GM12875 (cell line): ENCODE results near the gene NRCAM.
A peak's percentile ranks its signal among the peaks of the same experiment; 100 is the strongest.

Source experiments
- H3K4me3 ChIP-seq: one replicate; pipeline ENCODE4 v1.5.1; 2011; ENCODE audit warnings: low read depth, low read length, control low read depth
- CTCF ChIP-seq: IDR thresholded peaks from 2 replicates; pipeline ENCODE4 v1.5.1; 2011; ENCODE audit warnings: low read depth, mild to moderate bottlenecking, control low read depth, inconsistent platforms, low read length, moderate library complexity, borderline replicate concordance; ENCODE audit not compliant: insufficient read depth

The NRCAM gene

GRCh38 chr7:108181073-108181985 lies 274.9 kb downstream of the NRCAM start:
- peak; percentile 39; the same call in 1 of the 2 replicates for TF ChIP-seq CTCF
- H3K4me3 ChIP-seq: no peak overlapping the region

DNA sequence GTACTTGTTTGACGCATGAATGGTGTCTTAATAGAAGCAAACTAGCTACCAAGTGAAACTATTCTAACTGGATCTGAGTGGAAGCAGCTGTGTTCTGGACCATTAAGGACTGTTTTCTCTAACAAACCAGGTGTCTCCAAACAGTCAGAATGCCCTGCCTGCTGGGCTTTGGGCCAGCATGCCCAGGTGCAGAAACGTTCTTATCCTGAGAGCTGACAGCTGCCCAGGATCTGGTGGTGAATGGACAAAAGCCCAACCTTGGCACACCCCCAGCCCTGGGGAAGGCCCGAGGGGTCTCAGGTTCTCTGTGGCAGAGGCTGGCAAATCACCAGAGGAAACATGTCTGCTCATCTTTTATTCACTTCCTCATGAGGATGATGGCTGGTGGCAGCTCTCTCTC lies 277.8 kb downstream of the NRCAM start:
- no peak for TF ChIP-seq CTCF
- H3K4me3 ChIP-seq: no peak overlapping the region

GRCh38 chr7:108171164-108171563 lies 285.1 kb downstream of the NRCAM start:
- TF ChIP-seq CTCF: no peak
- H3K4me3 ChIP-seq: no peak overlapping the region

GRCh38 chr7:108170251-108170650 lies 286.0 kb downstream of the NRCAM start:
- H3K4me3 ChIP-seq: no peak overlapping the region
- no peak for TF ChIP-seq CTCF

- H3K4me3 ChIP-seq: no peak overlapping the region
- TF ChIP-seq CTCF: no peak
These were observed 288.8 kb downstream of the NRCAM start for GRCh38 chr7:108167460-108167859.

GRCh38 chr7:108166687-108167086 lies 289.5 kb downstream of the NRCAM start:
- TF ChIP-seq CTCF: no peak

GRCh38 chr7:108165723-108166122 lies 290.5 kb downstream of the NRCAM start:
- H3K4me3 ChIP-seq: no peak overlapping the region
- no peak for TF ChIP-seq CTCF

More at GRCh38 chr7:108166687-108167086, 289.5 kb downstream of the NRCAM start:
- no peak overlapping the region for H3K4me3 ChIP-seq
